Transverse colon (tissue), 4 donors: Measurements from ENCODE around the gene OR1D2. TPM values are rescaled to one million over a fixed set of nuclear protein-coding genes. Genes with fewer than 3 reads are reported as not detected.

Source experiments
- DNase-seq: peaks from one replicate; pipeline ENCODE4 v3.0.0-alpha.2; 2019
- H3K27ac ChIP-seq, 4 donors: fragments of 200-600 bp; sonication (generic); 2 replicates each; pipeline ENCODE4 v1.5.1; 2016 to 2018; ENCODE audit warnings: inconsistent platforms in 4 of 4
- H3K27me3 ChIP-seq: fragments of 200-600 bp; sonication (generic); 2 replicates; pipeline ENCODE4 v1.5.1; 2017; ENCODE audit warnings: inconsistent platforms
- H3K36me3 ChIP-seq, 4 donors: fragments of 200-600 bp; sonication (generic); 2 replicates each; pipeline ENCODE4 v1.5.1; 2017 to 2019; ENCODE audit warnings: inconsistent platforms in 4 of 4
- H3K4me1 ChIP-seq, 4 donors: fragments of 200-600 bp; sonication (generic); 2 replicates each; pipeline ENCODE4 v1.5.1; 2017 to 2020; ENCODE audit warnings: inconsistent platforms in 4 of 4
- H3K4me3 ChIP-seq, 4 donors: fragments of 200-600 bp; sonication (generic); 1 replicate in 1 of 4; 2 replicates in 3 of 4; pipeline versions ENCODE4 v1.5.1 to v1.6.1; 2017 to 2019; ENCODE audit warnings: inconsistent platforms in 4 of 4
- H3K9me3 ChIP-seq, 2 donors: fragments of 200-600 bp; sonication (generic); 2 replicates each; pipeline ENCODE4 v1.5.1; 2017 to 2019; ENCODE audit warnings: inconsistent platforms in 2 of 2
- EP300 ChIP-seq: sonication (generic); formaldehyde crosslinking; IDR thresholded peaks from one replicate; pipeline ENCODE4 v1.6.1; 2017; ENCODE audit warnings: antibody characterized with exemption, low read depth
- POLR2A ChIP-seq: fragments of 450-650 bp; IDR thresholded peaks from one replicate; pipeline ENCODE4 v1.6.1; 2016; ENCODE audit warnings: antibody characterized with exemption, mild to moderate bottlenecking, moderate library complexity
- POLR2AphosphoS5 ChIP-seq, 3 donors: sonication (generic); formaldehyde crosslinking; IDR thresholded peaks; one replicate each; pipeline ENCODE4 v1.6.1; 2016; ENCODE audit warnings: antibody characterized with exemption in 3 of 3
- WGBS, 2 donors: methylation state at CpG; one replicate each; pipeline ENCODE4 v1.1.5; 2018; ENCODE audit warnings: low coverage in 1 of 2; 5-methylcytosine and 5-hydroxymethylcytosine counted together
- in situ Hi-C, 4 donors: fragments of 200-750 bp; cut with MboI; loops; one replicate each; pipeline versions ENCODE4 v1.15.0 to v1.15.1; 2017; ENCODE audit warnings: low sequenced_read_pairs in 3 of 4, low pct_ligation_motif_present in 1 of 4, low pct_unique_long_range_greater_than_20kb in 1 of 4
- intact Hi-C: fragments of 100-400 bp; cut with DNase I; formaldehyde crosslinking; loops from one replicate; pipeline ENCODE4 v1.15.1; 2023; ENCODE audit warnings: low total_unique reads
- total RNA-seq, 4 donors: library from RNA; depleted of rRNA; stranded (reverse); fragments of >200 nt; gene quantifications; one replicate each; pipeline ENCODE4 v1.1.0, GENCODE V29; 2016
- TF ChIP-seq, protein P1 (sequence below), 5 experiments: fragments of 200-600 bp in 3 of 5; fragments of 450-650 bp in 2 of 5; sonication (generic) in 3 of 5; IDR thresholded peaks; 1 replicate in 2 of 5; 2 replicates in 3 of 5; pipeline ENCODE4 v1.5.1; 2016 to 2017; ENCODE audit warnings: antibody characterized with exemption in 5 of 5, inconsistent platforms in 3 of 5, mild to moderate bottlenecking in 2 of 5, moderate library complexity in 1 of 5

Gene OR1D2
- total RNA-seq, 4 donors from 2014 or later, result not detected

DNA sequence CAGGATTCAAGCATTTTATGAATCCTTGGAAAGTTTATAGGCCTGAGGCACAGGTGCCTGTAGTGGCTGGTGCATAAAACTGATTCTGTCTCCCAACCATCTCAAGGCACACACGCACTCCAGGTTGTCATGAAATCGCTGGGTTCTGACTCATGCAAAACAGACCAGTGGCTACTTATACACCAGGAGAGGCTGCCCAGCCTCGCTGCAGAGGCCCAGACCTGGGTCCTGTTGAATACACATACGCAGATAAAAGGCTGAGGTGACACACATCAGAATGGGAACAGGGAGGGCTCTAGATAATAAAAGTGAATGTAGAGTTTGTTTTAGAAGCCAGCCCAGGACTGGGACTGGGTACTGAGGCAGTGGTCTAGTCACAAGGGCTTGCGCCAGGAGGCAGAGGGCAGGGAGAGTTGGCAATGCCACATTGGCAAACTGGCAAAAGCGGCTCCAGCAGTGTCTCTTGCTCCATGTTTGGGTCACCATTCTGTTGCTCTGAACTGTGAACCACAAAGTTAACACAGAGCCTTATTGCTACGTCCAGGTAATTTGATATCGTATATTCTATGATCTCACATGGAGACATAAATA is 54.4 kb downstream of the OR1D2 start:
- H3K4me3 ChIP-seq, result peak overlapping the region in 2 of 4 donors; percentile 57 to 58
- in situ Hi-C loops, result loop anchor here in 3 of 4 donors (25.0 kb wide), 1 partner anchor 588 kb away; the partner anchor contains the start of genes CTNS (in 3 of the 3) and SHPK (in 3 of the 3)

DNA sequence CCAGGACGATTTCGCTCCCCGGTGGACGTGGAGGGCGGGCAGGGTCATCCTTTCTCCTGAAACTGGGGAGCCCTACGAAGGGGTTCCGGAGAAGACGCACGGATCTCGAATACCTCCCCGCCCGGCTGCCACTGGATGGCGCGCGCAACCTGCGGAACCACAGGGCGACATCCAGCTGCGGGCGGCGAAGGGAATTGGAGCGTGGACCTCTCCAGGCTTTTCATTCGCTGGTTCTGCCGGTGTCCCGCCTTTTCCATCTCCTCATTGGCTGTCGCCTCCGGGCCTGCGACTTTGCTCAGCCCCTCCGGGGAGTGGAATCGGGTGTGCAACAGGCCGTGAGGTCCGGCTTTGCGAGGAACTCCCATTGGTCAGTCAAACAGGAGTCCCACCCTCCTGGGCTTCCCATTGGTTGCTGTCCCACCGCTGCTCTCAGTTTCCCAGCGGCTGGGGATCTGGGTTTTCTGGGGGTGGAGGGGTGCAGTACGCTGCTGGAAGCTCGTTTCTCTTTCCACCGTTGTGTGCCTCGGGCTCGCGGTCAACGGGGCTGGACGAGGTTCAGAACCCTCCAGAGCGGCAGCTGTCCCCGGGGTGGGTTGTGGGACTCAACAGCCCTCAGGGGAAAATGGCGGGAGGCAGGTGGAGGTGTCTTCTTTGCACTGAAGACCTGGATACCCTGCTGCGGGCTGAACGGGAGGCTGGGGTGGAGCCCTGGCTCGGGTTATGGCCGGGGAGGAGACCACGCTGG is 55.3 kb downstream of the OR1D2 start:
- H3K36me3 ChIP-seq, result no peaks in the 10 kb centered on the region
- H3K9me3 ChIP-seq, result peaks cover 0 to 3% of the 10 kb centered on the region in 2 donors
- DNase-seq, result peak; percentile 96
- H3K4me1 ChIP-seq, result peaks cover 4 to 10% (median 4%) of the 10 kb centered on the region in 4 donors
- intact Hi-C loops, result no loop called here
- no peak for TF ChIP-seq EP300
- TF ChIP-seq, protein P1, sequence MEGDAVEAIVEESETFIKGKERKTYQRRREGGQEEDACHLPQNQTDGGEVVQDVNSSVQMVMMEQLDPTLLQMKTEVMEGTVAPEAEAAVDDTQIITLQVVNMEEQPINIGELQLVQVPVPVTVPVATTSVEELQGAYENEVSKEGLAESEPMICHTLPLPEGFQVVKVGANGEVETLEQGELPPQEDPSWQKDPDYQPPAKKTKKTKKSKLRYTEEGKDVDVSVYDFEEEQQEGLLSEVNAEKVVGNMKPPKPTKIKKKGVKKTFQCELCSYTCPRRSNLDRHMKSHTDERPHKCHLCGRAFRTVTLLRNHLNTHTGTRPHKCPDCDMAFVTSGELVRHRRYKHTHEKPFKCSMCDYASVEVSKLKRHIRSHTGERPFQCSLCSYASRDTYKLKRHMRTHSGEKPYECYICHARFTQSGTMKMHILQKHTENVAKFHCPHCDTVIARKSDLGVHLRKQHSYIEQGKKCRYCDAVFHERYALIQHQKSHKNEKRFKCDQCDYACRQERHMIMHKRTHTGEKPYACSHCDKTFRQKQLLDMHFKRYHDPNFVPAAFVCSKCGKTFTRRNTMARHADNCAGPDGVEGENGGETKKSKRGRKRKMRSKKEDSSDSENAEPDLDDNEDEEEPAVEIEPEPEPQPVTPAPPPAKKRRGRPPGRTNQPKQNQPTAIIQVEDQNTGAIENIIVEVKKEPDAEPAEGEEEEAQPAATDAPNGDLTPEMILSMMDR (IDR thresholded peaks at IDR 0.05), result peak; percentile 52 to 86 (median 72)
- peak; percentile 20 for TF ChIP-seq POLR2A
- TF ChIP-seq POLR2AphosphoS5 (IDR thresholded peaks at IDR 0.05), result peak in 1 of 3 donors; percentile 37
- WGBS, 2 donors, result 1% methylated on average over 47 of the region's 50 CpGs; no CpG with 5 or more reads in 1 of the 2 donors
- peak overlapping the region; percentile 47 to 81 (median 58) for H3K4me3 ChIP-seq
- H3K27ac ChIP-seq, result peak overlapping the region; percentile 38 to 81 (median 69)
- no peaks in the 10 kb centered on the region for H3K27me3 ChIP-seq
- in situ Hi-C loops, result loop anchor here in 3 of 4 donors (25.0 kb wide), 1 partner anchor 588 kb away; the partner anchor contains the start of genes CTNS (in 3 of the 3) and SHPK (in 3 of the 3)

More for the DNA sequence above, 54.4 kb downstream of the OR1D2 start:
- Histone ChIP-seq H3K4me1 (peaks cover 4 to 10% (median 4%) of the 10 kb centered on the region in 4 donors), H3K9me3 (no peaks in the 10 kb centered on the region), H3K36me3 (no peaks in the 10 kb centered on the region), H3K27ac (no peak overlapping the region), H3K27me3 (no peaks in the 10 kb centered on the region)
- 80 to 93% methylated on average over 1 to 8 of the region's 8 CpGs for WGBS, 2 donors
- TF ChIP-seq, protein P1 (IDR thresholded peaks at IDR 0.05), result no peak
- TF ChIP-seq POLR2A (no peak), POLR2AphosphoS5 (IDR thresholded peaks at IDR 0.05) (no peak), EP300 (no peak)
- intact Hi-C loops, result no loop called here
- DNase-seq, result no peak

DNA sequence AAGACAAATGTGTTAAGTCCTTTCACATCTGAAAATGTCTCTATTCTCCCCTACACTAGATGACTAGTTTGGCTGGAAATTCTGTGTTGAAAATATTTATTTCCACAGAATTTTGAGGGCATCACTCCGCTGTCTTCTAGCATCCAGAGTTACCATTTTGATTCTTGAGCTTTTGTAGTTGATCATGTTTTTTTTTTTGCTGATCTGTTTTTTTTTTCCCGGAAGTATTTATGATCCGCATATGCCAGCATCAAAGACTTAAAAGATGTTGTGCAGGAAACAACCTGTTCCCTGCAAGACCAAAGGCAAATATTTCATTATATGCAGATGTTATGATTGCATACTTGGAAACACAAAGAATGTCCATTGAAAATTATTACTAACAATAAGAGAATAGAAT is 57.5 kb downstream of the OR1D2 start:
- TF ChIP-seq, protein P1 (IDR thresholded peaks at IDR 0.05), result no peak
- TF ChIP-seq EP300, result no peak
- TF ChIP-seq POLR2AphosphoS5 (IDR thresholded peaks at IDR 0.05), result no peak
- no peak for TF ChIP-seq POLR2A
- Histone ChIP-seq H3K36me3 (no peaks in the 10 kb centered on the region), H3K9me3 (peaks cover 0 to 5% of the 10 kb centered on the region in 2 donors), H3K27ac (no peak overlapping the region), H3K4me3 (no peak overlapping the region), H3K4me1 (peaks cover 4 to 10% (median 4%) of the 10 kb centered on the region in 4 donors), H3K27me3 (no peaks in the 10 kb centered on the region)
- intact Hi-C loops, result no loop called here
- in situ Hi-C loops, result loop anchor here in 3 of 4 donors (25.0 kb wide), 1 partner anchor 591 kb away; the partner anchor contains the start of genes CTNS (in 3 of the 3) and SHPK (in 3 of the 3)
- 58 to 68% methylated on average over 3 of the region's 3 CpGs for WGBS, 2 donors
- no peak for DNase-seq

DNA sequence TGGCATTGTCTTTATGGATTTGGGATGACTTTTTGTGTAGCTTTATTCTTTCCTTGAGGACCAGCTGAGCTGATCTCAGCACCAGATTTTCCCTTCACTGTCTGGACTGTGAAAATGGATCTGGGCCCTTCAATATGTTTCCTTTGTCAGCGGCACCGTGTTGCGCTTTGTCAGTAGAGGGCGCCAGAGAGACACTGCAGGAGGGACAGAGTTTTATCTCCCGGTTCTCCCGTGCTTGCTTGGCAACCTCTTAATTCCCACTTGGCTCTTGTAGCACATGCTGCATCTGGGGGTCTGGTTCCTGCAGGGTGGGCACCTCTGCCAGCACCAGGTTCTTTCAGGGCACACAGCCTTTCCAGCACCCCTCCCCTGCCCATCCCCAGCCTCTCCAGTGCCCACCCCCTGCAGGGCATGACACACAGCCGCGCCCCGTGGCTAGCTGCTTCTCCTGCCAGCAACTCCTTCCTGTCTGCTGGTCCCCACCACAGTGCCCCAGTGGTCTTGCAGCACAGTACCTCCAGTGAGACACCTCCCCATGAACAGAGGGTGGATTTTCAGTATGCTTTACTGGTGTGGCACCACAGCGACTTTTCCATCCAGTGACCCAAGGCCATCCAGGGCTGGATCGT is 60.4 kb downstream of the OR1D2 start:
- Histone ChIP-seq H3K27me3 (peaks cover 2% of the 10 kb centered on the region), H3K9me3 (peaks cover 0 to 5% of the 10 kb centered on the region in 2 donors), H3K27ac (no peak overlapping the region), H3K4me3 (no peak overlapping the region), H3K4me1 (peaks cover 0 to 6% (median 2%) of the 10 kb centered on the region in 4 donors), H3K36me3 (no peaks in the 10 kb centered on the region)
- in situ Hi-C loops, result loop anchor here in 3 of 4 donors (25.0 kb wide), 1 partner anchor 593 kb away; the partner anchor contains the start of genes CTNS (in 3 of the 3) and SHPK (in 3 of the 3)
- TF ChIP-seq EP300 (no peak), POLR2A (no peak), POLR2AphosphoS5 (IDR thresholded peaks at IDR 0.05) (no peak)
- TF ChIP-seq, protein P1 (IDR thresholded peaks at IDR 0.05), result no peak
- no peak for DNase-seq
- WGBS, 2 donors, result 50 to 65% methylated on average over 2 to 11 of the region's 11 CpGs
- intact Hi-C loops, result no loop called here
